ENCODE results near the gene ZBTB43.

Gene ZBTB43

DNA sequence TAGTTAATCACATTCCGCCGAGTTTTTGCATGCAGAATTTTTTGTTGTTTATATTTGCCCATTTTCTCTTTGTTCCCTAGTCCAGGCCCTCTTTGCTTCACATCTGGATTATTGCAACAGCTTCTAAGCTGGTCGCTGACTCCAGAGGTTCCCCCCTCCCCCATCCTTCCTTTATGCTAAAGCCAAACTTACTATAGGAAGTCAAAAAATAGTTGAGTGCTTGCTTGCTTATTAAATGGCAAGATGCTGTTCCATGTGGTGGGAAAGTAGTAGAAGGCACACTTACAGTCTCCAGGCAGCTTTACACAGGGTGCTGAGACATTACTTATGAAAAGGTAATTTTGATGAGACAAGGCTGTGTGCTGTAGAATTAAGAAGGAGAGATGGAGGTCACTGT, 56.9 kb downstream of the ZBTB43 start:
- H3K4me3 ChIP-seq (ENCODE audit: low read length), result peak overlapping the region; percentile 95
- peak overlapping the region; percentile 88 for H3K9ac ChIP-seq (ENCODE audit: low read depth, low read length)

GRCh38 chr9:126862104-126862761, 57.4 kb downstream of the ZBTB43 start:
- H3K27me3 ChIP-seq (ENCODE audit: control insufficient read depth, insufficient read depth, low read length), result peaks cover 20% of the 10 kb centered on the region
- peaks cover 23% of the 10 kb centered on the region for H3K36me3 ChIP-seq (ENCODE audit: insufficient read depth, low read length)
- H3K4me2 ChIP-seq (ENCODE audit: low read length), result peak overlapping the region; percentile 92
- peaks cover 13% of the 10 kb centered on the region for H3K4me1 ChIP-seq (ENCODE audit: control insufficient read depth, insufficient read depth, low read length)
- peak overlapping the region; percentile 88 for H3K9ac ChIP-seq (ENCODE audit: low read depth, low read length)
- no peaks in the 10 kb centered on the region for H3K9me3 ChIP-seq (replicated peaks; ENCODE audit: low read length)
- peak overlapping the region; percentile 95 for H3K4me3 ChIP-seq (ENCODE audit: low read length)

More for the DNA sequence above, 56.9 kb downstream of the ZBTB43 start:
- Histone ChIP-seq H3K36me3 (ENCODE audit: insufficient read depth, low read length) (peaks cover 20% of the 10 kb centered on the region), H3K27me3 (ENCODE audit: control insufficient read depth, insufficient read depth, low read length) (peaks cover 25% of the 10 kb centered on the region), H3K9me3 (replicated peaks; ENCODE audit: low read length) (no peaks in the 10 kb centered on the region), H3K4me1 (ENCODE audit: control insufficient read depth, insufficient read depth, low read length) (peaks cover 13% of the 10 kb centered on the region), H3K4me2 (ENCODE audit: low read length) (peak overlapping the region; percentile 92)

DNA sequence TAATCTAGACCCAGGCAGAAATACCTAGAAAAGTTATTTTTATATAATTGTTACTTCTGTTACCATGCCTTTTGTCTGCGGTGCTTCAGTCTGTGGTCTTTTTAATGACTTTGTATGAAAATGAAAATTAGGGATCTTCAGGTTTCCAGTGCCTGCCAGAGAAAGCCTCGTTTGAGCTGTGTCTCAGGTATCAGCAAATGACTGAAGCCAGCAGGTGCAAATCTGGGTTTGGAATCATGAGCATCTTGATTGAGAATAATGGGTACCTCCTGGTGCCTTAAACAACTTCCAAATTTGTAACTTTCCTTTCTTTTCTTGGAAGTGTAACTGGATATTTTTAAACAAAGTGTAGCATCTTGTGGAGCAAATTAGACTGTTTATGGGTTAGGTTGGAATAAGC, 59.9 kb downstream of the ZBTB43 start:
- Histone ChIP-seq H3K9me3 (replicated peaks; ENCODE audit: low read length) (no peaks in the 10 kb centered on the region), H3K36me3 (ENCODE audit: insufficient read depth, low read length) (peaks cover 32% of the 10 kb centered on the region), H3K4me2 (ENCODE audit: low read length) (no peak overlapping the region), H3K4me1 (ENCODE audit: control insufficient read depth, insufficient read depth, low read length) (peaks cover 19% of the 10 kb centered on the region), H3K9ac (ENCODE audit: low read depth, low read length) (no peak overlapping the region), H3K27me3 (ENCODE audit: control insufficient read depth, insufficient read depth, low read length) (no peaks in the 10 kb centered on the region), H3K4me3 (ENCODE audit: low read length) (no peak overlapping the region)

DNA sequence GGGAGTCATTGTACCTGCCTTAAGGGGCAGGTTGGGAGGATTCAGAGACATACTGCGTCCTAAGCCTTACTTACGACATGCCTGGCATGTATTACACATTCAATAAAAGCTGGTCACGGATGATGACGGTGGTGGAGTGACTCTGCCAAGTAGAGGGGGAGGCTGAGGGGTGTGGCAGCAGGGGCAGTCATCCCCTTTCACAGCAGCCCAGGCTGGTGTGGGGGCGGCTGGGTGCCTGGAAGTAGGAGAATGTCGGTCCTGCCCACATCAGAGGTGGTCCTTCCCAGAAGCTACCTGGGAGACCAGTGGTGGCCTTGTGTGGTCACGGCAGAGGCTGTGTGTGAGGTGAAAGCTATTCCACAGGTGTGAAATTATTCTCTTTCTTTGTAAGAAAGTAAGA, 64.5 kb downstream of the ZBTB43 start:
- H3K9me3 ChIP-seq (replicated peaks; ENCODE audit: low read length), result no peaks in the 10 kb centered on the region
- no peak overlapping the region for H3K9ac ChIP-seq (ENCODE audit: low read depth, low read length)
- peaks cover 6% of the 10 kb centered on the region for H3K4me1 ChIP-seq (ENCODE audit: control insufficient read depth, insufficient read depth, low read length)
- no peak overlapping the region for H3K4me3 ChIP-seq (ENCODE audit: low read length)
- H3K36me3 ChIP-seq (ENCODE audit: insufficient read depth, low read length), result peaks cover 30% of the 10 kb centered on the region
- H3K27me3 ChIP-seq (ENCODE audit: control insufficient read depth, insufficient read depth, low read length), result no peaks in the 10 kb centered on the region
- no peak overlapping the region for H3K4me2 ChIP-seq (ENCODE audit: low read length)

DNA sequence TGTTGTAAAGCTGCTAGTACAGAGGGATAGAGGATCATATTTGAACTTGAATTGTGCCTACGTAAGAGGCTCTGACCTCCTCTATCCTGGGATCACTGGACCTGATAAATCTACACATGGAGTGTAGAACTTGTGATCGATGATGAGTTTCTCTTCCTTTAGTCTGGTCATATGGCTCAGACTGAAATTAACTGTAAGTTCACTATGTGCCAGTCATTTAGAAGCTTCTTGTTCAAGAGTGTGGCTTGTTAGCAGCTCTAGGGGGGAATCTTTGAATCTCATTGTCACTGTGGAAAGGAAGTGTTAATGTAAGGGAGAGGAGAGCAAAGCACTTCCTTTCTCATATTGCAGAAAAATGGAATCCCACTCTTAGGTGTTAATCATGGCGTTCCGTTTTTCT, 67.7 kb downstream of the ZBTB43 start:
- H3K9ac ChIP-seq (ENCODE audit: low read depth, low read length), result no peak overlapping the region
- no peak overlapping the region for H3K4me3 ChIP-seq (ENCODE audit: low read length)
- peaks cover 13% of the 10 kb centered on the region for H3K36me3 ChIP-seq (ENCODE audit: insufficient read depth, low read length)
- H3K4me1 ChIP-seq (ENCODE audit: control insufficient read depth, insufficient read depth, low read length), result peaks cover 6% of the 10 kb centered on the region
- H3K27me3 ChIP-seq (ENCODE audit: control insufficient read depth, insufficient read depth, low read length), result no peaks in the 10 kb centered on the region
- H3K9me3 ChIP-seq (replicated peaks; ENCODE audit: low read length), result no peaks in the 10 kb centered on the region
- no peak overlapping the region for H3K4me2 ChIP-seq (ENCODE audit: low read length)

GRCh38 chr9:126874546-126875314, 69.9 kb downstream of the ZBTB43 start:
- no peak overlapping the region for H3K4me2 ChIP-seq (ENCODE audit: low read length)
- H3K27me3 ChIP-seq (ENCODE audit: control insufficient read depth, insufficient read depth, low read length), result no peaks in the 10 kb centered on the region
- H3K9me3 ChIP-seq (replicated peaks; ENCODE audit: low read length), result no peaks in the 10 kb centered on the region
- peaks cover 9% of the 10 kb centered on the region for H3K36me3 ChIP-seq (ENCODE audit: insufficient read depth, low read length)
- H3K9ac ChIP-seq (ENCODE audit: low read depth, low read length), result no peak overlapping the region
- H3K4me1 ChIP-seq (ENCODE audit: control insufficient read depth, insufficient read depth, low read length), result no peaks in the 10 kb centered on the region
- no peak overlapping the region for H3K4me3 ChIP-seq (ENCODE audit: low read length)

GRCh38 chr9:126875756-126876510, 71.1 kb downstream of the ZBTB43 start:
- H3K4me1 ChIP-seq (ENCODE audit: control insufficient read depth, insufficient read depth, low read length), result no peaks in the 10 kb centered on the region
- no peaks in the 10 kb centered on the region for H3K27me3 ChIP-seq (ENCODE audit: control insufficient read depth, insufficient read depth, low read length)
- H3K36me3 ChIP-seq (ENCODE audit: insufficient read depth, low read length), result peaks cover 21% of the 10 kb centered on the region
- no peak overlapping the region for H3K9ac ChIP-seq (ENCODE audit: low read depth, low read length)
- H3K4me3 ChIP-seq (ENCODE audit: low read length), result no peak overlapping the region
- H3K9me3 ChIP-seq (replicated peaks; ENCODE audit: low read length), result no peaks in the 10 kb centered on the region
- no peak overlapping the region for H3K4me2 ChIP-seq (ENCODE audit: low read length)

DNA sequence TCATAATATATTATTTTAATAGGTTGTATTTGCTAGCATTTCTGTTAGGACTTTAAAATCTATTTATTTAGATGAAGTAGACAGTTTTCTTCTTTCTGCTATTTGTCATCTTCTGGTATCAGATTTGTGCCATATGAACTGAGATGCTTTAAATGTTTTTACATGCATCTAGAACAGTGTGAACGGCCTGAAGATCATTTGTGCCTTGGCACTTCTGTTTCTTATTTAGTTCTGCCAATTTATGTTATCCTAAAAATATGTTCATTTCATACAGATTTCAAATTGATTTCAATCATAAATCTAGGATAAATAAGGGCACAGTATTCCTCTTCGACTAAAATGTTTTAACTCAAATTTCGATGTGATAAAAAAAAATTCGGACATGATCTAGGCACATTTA, 71.7 kb downstream of the ZBTB43 start:
- Histone ChIP-seq H3K9ac (ENCODE audit: low read depth, low read length) (no peak overlapping the region), H3K4me2 (ENCODE audit: low read length) (no peak overlapping the region), H3K4me1 (ENCODE audit: control insufficient read depth, insufficient read depth, low read length) (no peaks in the 10 kb centered on the region), H3K27me3 (ENCODE audit: control insufficient read depth, insufficient read depth, low read length) (no peaks in the 10 kb centered on the region), H3K4me3 (ENCODE audit: low read length) (no peak overlapping the region), H3K36me3 (ENCODE audit: insufficient read depth, low read length) (peaks cover 25% of the 10 kb centered on the region), H3K9me3 (replicated peaks; ENCODE audit: low read length) (no peaks in the 10 kb centered on the region)

GRCh38 chr9:126877418-126877817, 72.6 kb downstream of the ZBTB43 start:
- Histone ChIP-seq H3K4me1 (ENCODE audit: control insufficient read depth, insufficient read depth, low read length) (no peaks in the 10 kb centered on the region), H3K9ac (ENCODE audit: low read depth, low read length) (no peak overlapping the region), H3K27me3 (ENCODE audit: control insufficient read depth, insufficient read depth, low read length) (no peaks in the 10 kb centered on the region), H3K4me2 (ENCODE audit: low read length) (no peak overlapping the region), H3K4me3 (ENCODE audit: low read length) (no peak overlapping the region), H3K36me3 (ENCODE audit: insufficient read depth, low read length) (peaks cover 28% of the 10 kb centered on the region), H3K9me3 (replicated peaks; ENCODE audit: low read length) (no peaks in the 10 kb centered on the region)

DNA sequence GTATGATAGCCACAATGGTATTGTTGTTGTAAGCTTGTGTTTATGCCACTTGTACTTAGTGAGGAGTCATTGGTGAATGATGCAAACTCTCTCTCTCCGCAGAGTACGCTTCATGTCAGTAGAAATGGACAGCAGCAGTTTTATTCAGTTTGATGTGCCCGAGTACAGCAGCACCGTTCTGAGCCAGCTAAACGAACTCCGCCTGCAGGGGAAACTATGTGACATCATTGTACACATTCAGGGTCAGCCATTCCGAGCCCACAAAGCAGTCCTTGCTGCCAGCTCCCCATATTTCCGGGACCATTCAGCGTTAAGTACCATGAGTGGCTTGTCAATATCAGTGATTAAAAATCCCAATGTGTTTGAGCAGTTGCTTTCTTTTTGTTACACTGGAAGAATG, 74.4 kb downstream of the ZBTB43 start:
- Histone ChIP-seq H3K9me3 (replicated peaks; ENCODE audit: low read length) (no peaks in the 10 kb centered on the region), H3K9ac (ENCODE audit: low read depth, low read length) (no peak overlapping the region), H3K4me3 (ENCODE audit: low read length) (no peak overlapping the region), H3K36me3 (ENCODE audit: insufficient read depth, low read length) (peaks cover 30% of the 10 kb centered on the region), H3K27me3 (ENCODE audit: control insufficient read depth, insufficient read depth, low read length) (no peaks in the 10 kb centered on the region), H3K4me1 (ENCODE audit: control insufficient read depth, insufficient read depth, low read length) (no peaks in the 10 kb centered on the region), H3K4me2 (ENCODE audit: low read length) (no peak overlapping the region)

GRCh38 chr9:126880226-126880946, 75.5 kb downstream of the ZBTB43 start:
- Histone ChIP-seq H3K4me3 (ENCODE audit: low read length) (no peak overlapping the region), H3K27me3 (ENCODE audit: control insufficient read depth, insufficient read depth, low read length) (no peaks in the 10 kb centered on the region), H3K4me2 (ENCODE audit: low read length) (no peak overlapping the region), H3K9ac (ENCODE audit: low read depth, low read length) (no peak overlapping the region), H3K9me3 (replicated peaks; ENCODE audit: low read length) (no peaks in the 10 kb centered on the region), H3K4me1 (ENCODE audit: control insufficient read depth, insufficient read depth, low read length) (no peaks in the 10 kb centered on the region), H3K36me3 (ENCODE audit: insufficient read depth, low read length) (peaks cover 30% of the 10 kb centered on the region)
